HG03378 (cell line): Measurements from ENCODE around the gene TMEM181.
"Not testable (repeated sequence)": the region's sequence is repeated elsewhere in the genome, so short reads cannot be mapped to it uniquely, and the experiment has no call there.

ENCODE experiments used
- ATAC-seq: cut with Tn5 transposase; IDR thresholded peaks from one replicate; pipeline ENCODE4 v1.9.1; 2021; ENCODE audit warnings: mild to moderate bottlenecking, moderate library complexity; ENCODE audit not compliant: unreplicated experiment

Gene TMEM181

GRCh38 chr6:158536891-158537798 is 22.7 kb upstream of the TMEM181 start:
- no peak for ATAC-seq

GRCh38 chr6:158538741-158539140 is 21.1 kb upstream of the TMEM181 start:
- ATAC-seq = no peak

- ATAC-seq = no peak
These were observed 20.5 kb upstream of the TMEM181 start for GRCh38 chr6:158539413-158539812.

- no peak for ATAC-seq
These were observed 20.0 kb upstream of the TMEM181 start for GRCh38 chr6:158539881-158540280.

GRCh38 chr6:158543606-158544185 is 16.2 kb upstream of the TMEM181 start:
- ATAC-seq = no peak

GRCh38 chr6:158544428-158544827 is 15.5 kb upstream of the TMEM181 start:
- ATAC-seq = no peak

GRCh38 chr6:158545043-158545966 is 14.6 kb upstream of the TMEM181 start:
- ATAC-seq = no peak

GRCh38 chr6:158548418-158549161 is 11.3 kb upstream of the TMEM181 start:
- ATAC-seq = no peak

- ATAC-seq = no peak
These were observed 7.7 kb upstream of the TMEM181 start for GRCh38 chr6:158552055-158552795.

GRCh38 chr6:158552796-158553138 is 7.1 kb upstream of the TMEM181 start:
- ATAC-seq = no peak

GRCh38 chr6:158554611-158555361 is 5.1 kb upstream of the TMEM181 start:
- no peak for ATAC-seq

- ATAC-seq = no peak
These were observed 3.8 kb upstream of the TMEM181 start for GRCh38 chr6:158556113-158556512.

GRCh38 chr6:158557110-158557509 is 2.8 kb upstream of the TMEM181 start:
- not testable (repeated sequence) for ATAC-seq

- ATAC-seq = no peak
These were observed 2.0 kb upstream of the TMEM181 start for GRCh38 chr6:158557927-158558326.

- ATAC-seq = no peak
These were observed 1.2 kb upstream of the TMEM181 start for GRCh38 chr6:158558415-158559306.

- ATAC-seq = no peak
These were observed 475 bp upstream of the TMEM181 start for GRCh38 chr6:158559338-158559894.

GRCh38 chr6:158560836-158561320 is 987 bp downstream of the TMEM181 start:
- ATAC-seq = no peak
